Kidney (tissue), 14 donors: ENCODE data around the gene NHS. TPM values are rescaled to one million over a fixed set of nuclear protein-coding genes. Genes with fewer than 3 reads are reported as not detected.

ENCODE experiments used
- DNase-seq, 5 donors: peaks; one replicate each; pipeline ENCODE4 v3.0.0-alpha.2; 2013 to 2020
- FAIRE-seq: peaks from 2 replicates; lab custom pipeline; 2012; peaks lifted over from hg19 to GRCh38; lab: Jason Lieb, UNC
- H3K27ac ChIP-seq, 2 donors: one replicate each; pipeline ENCODE4 v1.7.0; 2013; ENCODE audit warnings: low read depth in 2 of 2, low read length in 2 of 2, inconsistent platforms in 1 of 2
- H3K27me3 ChIP-seq: one replicate; pipeline ENCODE4 v1.7.1; 2013; ENCODE audit warnings: low read length, inconsistent platforms; ENCODE audit not compliant: control insufficient read depth, insufficient read depth
- H3K36me3 ChIP-seq, 3 donors: one replicate each; pipeline versions ENCODE4 v1.7.0 to v1.7.1; 2013; ENCODE audit warnings: low read length in 3 of 3, control low read depth in 1 of 3, inconsistent platforms in 1 of 3; ENCODE audit not compliant: insufficient read depth in 3 of 3, control insufficient read depth in 2 of 3
- H3K4me1 ChIP-seq, 3 donors: one replicate each; pipeline versions ENCODE4 v1.7.0 to v1.7.1; 2013; ENCODE audit warnings: low read length in 3 of 3, inconsistent platforms in 1 of 3, low read depth in 1 of 3; ENCODE audit not compliant: control insufficient read depth in 2 of 3, insufficient read depth in 2 of 3
- H3K4me3 ChIP-seq, 3 donors: one replicate each; pipeline versions ENCODE4 v1.7.0 to v1.8.1; 2013; ENCODE audit warnings: low read length in 3 of 3, control low read depth in 1 of 3, inconsistent platforms in 1 of 3
- H3K9ac ChIP-seq, 3 donors: one replicate each; pipeline versions ENCODE4 v1.7.0 to v1.7.1; 2013; ENCODE audit warnings: low read length in 3 of 3, control low read depth in 1 of 3, inconsistent platforms in 1 of 3
- H3K9me3 ChIP-seq, 3 donors: one replicate each; pipeline versions ENCODE4 v1.7.0 to v1.7.1; 2013; ENCODE audit warnings: low read length in 3 of 3, control low read depth in 1 of 3, inconsistent platforms in 1 of 3; ENCODE audit not compliant: control insufficient read depth in 2 of 3, insufficient read depth in 1 of 3
- CTCF ChIP-seq: IDR thresholded peaks from 3 replicates; pipeline ENCODE4 v1.5.1; 2012; ENCODE audit warnings: mild to moderate bottlenecking, moderate library complexity, borderline replicate concordance; ENCODE audit not compliant: insufficient read depth; ENCODE audit errors: extremely low read depth
- intact Hi-C: fragments of 100-400 bp; cut with DNase I; formaldehyde crosslinking; loops from one replicate; pipeline ENCODE4 v1.11.1; 2022
- polyA plus RNA-seq: library from polyadenylated mRNA; stranded (reverse); fragments of 350-450 nt; fragmentation: Illumina TruSeq; extraction: RNeasy Lipid Tissue Mini Kit (QIAGEN cat#74804); gene quantifications from one replicate; pipeline ENCODE4 v1.2.3, GENCODE V29; 2014; ENCODE audit warnings: low read depth, low replicate concordance; ENCODE audit not compliant: insufficient read depth
- total RNA-seq: library from RNA; stranded (reverse); fragmentation: NEBNext Ultra II Directional; extraction: Animal tissue kit (Norgen Biotek cat#: 25700); gene quantifications from one replicate; pipeline ENCODE4 v1.2.1, GENCODE V29; 2021
- donor health status: control.
- donor health status: control.
- donor health status: control.
- donor health status: control.
- donor health status: control.
- donor health status: DM: yes; HTN: yes; CAD: no.
- donor health status: Normal renal cell carcinoma (clear cell type).

The NHS gene
- total and polyA plus RNA-seq, 2 donors from 2014 or later: 3.1 to 28.9 TPM

- no peak for TF ChIP-seq CTCF
- Histone ChIP-seq H3K9me3 (no peaks in the 10 kb centered on the region), H3K4me3 (no peak overlapping the region), H3K4me1 (peaks cover 0 to 9% (median under 1%) of the 10 kb centered on the region in 3 donors), H3K27me3 (peaks cover 9% of the 10 kb centered on the region), H3K36me3 (no peaks in the 10 kb centered on the region), H3K9ac (no peak overlapping the region), H3K27ac (no peak overlapping the region)
- intact Hi-C loops: no loop called here
- FAIRE-seq (no peak), DNase-seq (no peak)
Observed at GRCh38 chrX:17438221-17438620, 63.2 kb downstream of the NHS start.

- Histone ChIP-seq H3K36me3 (no peaks in the 10 kb centered on the region), H3K9me3 (no peaks in the 10 kb centered on the region), H3K4me3 (no peak overlapping the region), H3K27me3 (peaks cover 9% of the 10 kb centered on the region), H3K4me1 (peaks cover 0 to 9% (median 3%) of the 10 kb centered on the region in 3 donors), H3K27ac (no peak overlapping the region), H3K9ac (no peak overlapping the region)
- intact Hi-C loops: no loop called here
- TF ChIP-seq CTCF: no peak
- DNase-seq: no peak
- FAIRE-seq: no peak
Observed at GRCh38 chrX:17440258-17440657, 65.3 kb downstream of the NHS start.

GRCh38 chrX:17440836-17441235 lies 65.8 kb downstream of the NHS start:
- DNase-seq (peak in 1 of 5 donors; percentile 16), FAIRE-seq (no peak)
- Histone ChIP-seq H3K9me3 (no peaks in the 10 kb centered on the region), H3K9ac (no peak overlapping the region), H3K36me3 (no peaks in the 10 kb centered on the region), H3K27me3 (peaks cover 9% of the 10 kb centered on the region), H3K4me3 (no peak overlapping the region), H3K4me1 (peaks cover 0 to 4% (median 3%) of the 10 kb centered on the region in 3 donors), H3K27ac (no peak overlapping the region)
- intact Hi-C loops: no loop called here
- no peak for TF ChIP-seq CTCF

GRCh38 chrX:17441965-17442364 lies 67.0 kb downstream of the NHS start:
- Histone ChIP-seq H3K9ac (no peak overlapping the region), H3K4me1 (peaks cover 0 to 3% (median 3%) of the 10 kb centered on the region in 3 donors), H3K9me3 (no peaks in the 10 kb centered on the region), H3K4me3 (no peak overlapping the region), H3K27me3 (peaks cover 7% of the 10 kb centered on the region), H3K27ac (no peak overlapping the region), H3K36me3 (no peaks in the 10 kb centered on the region)
- intact Hi-C loops: no loop called here
- FAIRE-seq (no peak), DNase-seq (no peak)
- no peak for TF ChIP-seq CTCF
